Limb (tissue), 2 donors: ENCODE results near the gene PLG.
"Not testable (repeated sequence)": the region's sequence is repeated elsewhere in the genome, so short reads cannot be mapped to it uniquely, and the experiment has no call there.

Experiments used
- DNase-seq, 2 donors: peaks; one replicate each; pipeline ENCODE4 v3.0.0-alpha.2; 2016; ENCODE audit errors: extremely low spot score in 2 of 2

PLG gene

GRCh38 chr6:160704688-160705087 lies 2.6 kb downstream of the PLG start:
- DNase-seq: not testable (repeated sequence)

GRCh38 chr6:160708993-160709392 lies 6.9 kb downstream of the PLG start:
- not testable (repeated sequence) for DNase-seq

DNA sequence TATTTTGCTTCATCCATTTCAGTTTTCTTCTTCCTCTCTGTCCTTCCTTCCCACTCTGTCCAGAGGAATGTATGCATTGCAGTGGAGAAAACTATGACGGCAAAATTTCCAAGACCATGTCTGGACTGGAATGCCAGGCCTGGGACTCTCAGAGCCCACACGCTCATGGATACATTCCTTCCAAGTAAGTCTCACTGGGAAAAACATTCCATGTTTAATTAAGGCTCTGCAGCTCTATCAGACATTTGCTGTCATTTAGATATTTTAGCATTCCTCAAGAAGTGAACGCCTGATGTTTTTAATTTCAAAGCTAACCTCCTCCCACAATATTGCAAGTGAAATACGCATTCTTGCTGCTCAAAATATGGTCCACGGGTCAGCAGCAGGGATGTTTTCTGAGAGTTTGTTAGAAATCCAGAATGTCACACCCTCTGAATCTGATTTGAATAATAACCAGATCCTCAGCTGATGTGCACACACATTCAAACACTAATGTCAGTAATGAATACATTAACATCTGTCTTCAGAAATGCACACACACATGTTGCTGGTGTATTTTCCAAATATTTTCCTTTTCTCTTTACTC lies 12.8 kb downstream of the PLG start:
- DNase-seq: no peak

GRCh38 chr6:160730911-160731310 lies 28.9 kb downstream of the PLG start:
- DNase-seq: no peak

- DNase-seq: peak; percentile 45
Observed at GRCh38 chr6:160733050-160733646, 31.1 kb downstream of the PLG start.

- DNase-seq: no peak
Observed at GRCh38 chr6:160734627-160735026, 32.6 kb downstream of the PLG start.

- no peak for DNase-seq
Observed at GRCh38 chr6:160735523-160735922, 33.5 kb downstream of the PLG start.

GRCh38 chr6:160737934-160738333 lies 35.9 kb downstream of the PLG start:
- DNase-seq: no peak

GRCh38 chr6:160739955-160740354 lies 37.9 kb downstream of the PLG start:
- no peak for DNase-seq

DNA sequence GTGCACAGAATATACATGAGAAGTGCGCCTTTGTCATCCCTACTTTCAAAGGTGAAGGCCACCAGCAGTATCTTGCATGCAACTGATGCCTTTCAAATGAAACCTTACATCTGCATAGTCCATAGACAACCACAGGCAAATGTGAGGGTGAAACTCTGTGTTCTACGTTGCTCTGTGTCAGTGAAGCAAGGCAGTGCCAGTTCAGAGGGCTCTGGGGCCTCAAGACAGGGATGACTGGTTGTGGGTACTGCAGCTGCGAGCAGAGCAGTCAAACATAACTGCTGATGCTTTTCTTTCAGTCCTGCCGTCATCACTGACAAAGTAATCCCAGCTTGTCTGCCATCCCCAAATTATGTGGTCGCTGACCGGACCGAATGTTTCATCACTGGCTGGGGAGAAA lies 39.0 kb downstream of the PLG start:
- not testable (repeated sequence) for DNase-seq

DNA sequence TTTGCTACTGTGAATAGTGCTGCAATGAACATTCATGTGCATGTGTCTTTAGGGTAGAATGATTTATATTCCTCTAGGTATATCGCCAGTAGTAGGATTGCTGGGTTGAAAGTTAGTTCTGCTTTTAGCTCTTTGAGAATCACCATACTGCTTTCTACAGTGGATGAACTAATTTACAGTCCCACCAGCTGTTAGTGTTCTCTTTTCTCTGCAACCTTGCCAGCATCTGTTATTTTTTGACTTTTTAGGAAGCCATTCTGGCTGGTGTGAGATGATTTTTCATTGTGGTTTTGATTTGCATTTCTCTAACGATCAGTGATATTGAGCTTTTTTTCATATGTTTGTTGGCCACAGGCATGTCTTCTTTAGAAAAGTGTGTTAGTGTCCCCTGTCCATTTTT lies 40.0 kb downstream of the PLG start:
- DNase-seq: no peak

DNA sequence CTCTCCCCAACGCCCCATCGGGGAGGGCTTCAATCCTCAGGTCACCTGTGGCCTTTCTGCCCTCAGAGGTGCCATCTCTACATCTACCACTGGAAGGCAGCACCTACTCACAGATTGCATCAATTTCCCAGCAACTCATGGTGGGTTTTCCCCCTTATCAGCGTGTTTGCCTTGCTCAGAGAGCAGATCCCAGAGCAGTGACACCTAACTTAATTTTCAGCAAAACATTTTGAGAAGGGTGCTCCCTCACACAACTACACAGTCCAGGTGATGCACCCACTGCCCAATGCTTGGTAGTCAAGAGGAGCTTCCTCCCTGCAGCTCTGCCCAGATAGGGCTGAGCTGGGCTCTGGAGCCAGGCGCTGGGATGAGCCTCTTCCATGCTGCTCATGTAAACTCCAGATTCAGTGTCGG lies 48.2 kb downstream of the PLG start:
- no peak for DNase-seq

DNA sequence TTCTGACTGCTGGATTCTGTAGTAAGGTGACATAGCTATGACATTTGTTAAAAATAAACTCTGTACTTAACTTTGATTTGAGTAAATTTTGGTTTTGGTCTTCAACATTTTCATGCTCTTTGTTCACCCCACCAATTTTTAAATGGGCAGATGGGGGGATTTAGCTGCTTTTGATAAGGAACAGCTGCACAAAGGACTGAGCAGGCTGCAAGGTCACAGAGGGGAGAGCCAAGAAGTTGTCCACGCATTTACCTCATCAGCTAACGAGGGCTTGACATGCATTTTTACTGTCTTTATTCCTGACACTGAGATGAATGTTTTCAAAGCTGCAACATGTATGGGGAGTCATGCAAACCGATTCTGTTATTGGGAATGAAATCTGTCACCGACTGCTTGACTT lies 51.2 kb downstream of the PLG start:
- not testable (repeated sequence) for DNase-seq

- no peak for DNase-seq
Observed at GRCh38 chr6:160755165-160755564, 53.1 kb downstream of the PLG start.

GRCh38 chr6:160756021-160756420 lies 54.0 kb downstream of the PLG start:
- no peak for DNase-seq

GRCh38 chr6:160756871-160757270 lies 54.8 kb downstream of the PLG start:
- no peak for DNase-seq

DNA sequence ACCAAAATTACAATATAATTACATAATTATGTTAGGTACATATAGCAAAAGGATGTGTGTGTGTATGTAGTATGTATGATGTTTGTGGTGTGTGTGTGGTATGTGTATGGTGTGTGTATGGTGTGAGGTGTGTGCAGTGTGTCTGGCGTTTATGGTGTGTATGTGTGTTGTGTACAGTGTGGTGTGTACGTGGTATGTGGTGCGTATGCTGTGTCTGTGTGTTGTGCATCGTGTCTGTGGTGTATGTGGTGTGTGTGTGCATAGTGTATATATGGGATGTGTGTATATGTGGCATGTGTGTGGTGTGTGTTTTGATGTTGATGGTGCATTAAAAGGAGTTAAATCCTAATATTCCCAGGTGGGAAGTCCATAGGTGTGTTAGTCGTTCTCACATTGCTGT lies 62.8 kb downstream of the PLG start:
- DNase-seq: no peak

DNA sequence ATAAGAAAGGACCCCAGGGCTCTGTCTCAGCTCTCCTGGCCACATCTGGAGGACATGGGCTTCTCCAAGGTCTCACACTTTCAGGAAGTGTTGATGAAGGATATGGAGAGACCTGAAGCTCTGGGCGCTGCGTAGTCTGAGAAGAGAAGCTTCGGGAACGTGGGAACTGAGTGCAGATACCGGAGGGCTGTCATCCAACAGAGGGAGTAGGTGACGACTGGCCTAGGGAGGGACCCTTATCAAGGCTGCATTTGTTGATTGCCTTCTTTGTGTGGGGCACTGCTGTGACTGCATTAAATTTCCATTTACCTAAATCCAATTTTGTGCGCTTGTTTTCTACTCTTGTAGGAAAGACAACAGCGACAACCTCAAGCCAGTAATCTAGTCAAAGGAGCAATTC lies 63.4 kb downstream of the PLG start:
- no peak for DNase-seq

DNA sequence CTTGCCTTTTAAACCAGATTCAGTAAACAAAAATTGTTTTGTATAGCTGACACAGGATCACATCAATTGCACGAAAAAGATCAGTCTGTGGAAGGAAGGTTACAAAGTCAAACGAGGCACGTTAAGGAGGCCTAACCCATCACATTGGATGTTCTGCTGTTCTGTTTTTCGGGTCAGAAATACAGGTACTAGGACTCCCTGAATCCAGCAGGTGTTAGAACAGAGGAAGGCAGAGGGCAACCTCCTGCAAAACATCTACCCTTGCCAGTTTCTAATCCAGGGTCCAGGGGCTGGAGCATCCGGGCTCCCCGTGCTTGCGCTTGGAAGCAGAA lies 64.6 kb downstream of the PLG start:
- DNase-seq: no peak

DNA sequence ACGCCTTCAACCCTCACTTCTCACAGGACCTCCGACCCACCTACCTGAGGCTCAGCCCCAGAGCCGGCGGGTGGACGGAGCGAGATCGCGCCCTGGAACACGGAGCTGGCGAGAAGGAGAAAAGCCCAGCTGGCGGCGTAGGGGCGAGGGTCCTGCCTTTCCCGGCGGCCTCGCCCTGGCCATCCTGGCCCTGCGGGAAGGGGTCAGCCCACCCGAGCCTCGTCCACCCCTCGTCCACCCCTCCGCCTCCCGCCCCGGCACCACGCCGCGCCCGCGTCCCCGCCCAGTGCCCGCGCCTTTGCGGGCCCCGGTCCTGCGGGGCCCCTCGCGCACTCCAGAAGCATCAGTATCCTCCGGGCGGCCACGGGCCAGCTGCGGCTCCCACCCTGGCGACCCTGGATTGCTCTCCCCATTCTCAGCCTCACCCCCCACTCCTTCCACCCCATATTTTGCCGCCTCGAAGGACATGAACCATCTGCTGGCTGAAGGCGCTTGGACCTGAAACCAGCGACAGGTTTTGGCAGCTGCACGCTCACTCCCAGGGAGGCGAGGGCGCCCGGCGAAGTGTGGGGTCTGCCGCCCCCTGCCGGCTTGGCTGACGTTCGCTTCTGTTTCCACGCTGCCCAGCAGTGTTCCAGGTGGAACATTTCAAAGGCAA lies 65.1 kb downstream of the PLG start:
- DNase-seq: peak; percentile 82 to 91

DNA sequence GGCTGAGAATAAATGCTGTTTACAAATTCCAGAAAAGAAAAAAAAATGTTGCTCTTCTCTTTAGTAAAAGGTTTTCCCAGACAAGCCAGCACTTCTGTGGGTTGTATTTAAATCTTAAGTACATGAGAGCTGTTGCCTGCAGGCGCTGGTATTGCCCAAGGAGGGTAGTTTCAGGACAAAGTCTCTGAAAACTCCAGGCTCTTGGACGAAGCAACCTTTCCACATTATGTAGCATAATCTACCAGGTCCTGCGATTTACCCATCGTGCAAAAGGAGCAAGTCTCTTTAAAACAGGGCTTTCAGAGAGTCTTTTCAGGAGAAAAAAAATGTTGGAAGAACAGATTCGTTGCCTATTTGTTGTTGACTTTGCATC lies 65.6 kb downstream of the PLG start:
- no peak for DNase-seq

GRCh38 chr6:160768101-160768500 lies 66.1 kb downstream of the PLG start:
- DNase-seq: no peak

- no peak for DNase-seq
Observed at GRCh38 chr6:160774399-160774798, 72.4 kb downstream of the PLG start.
